ENCODE measurements around the gene PNPLA5. TPM values are rescaled to one million over a fixed set of nuclear protein-coding genes. Genes with fewer than 3 reads are reported as not detected.

The PNPLA5 gene
- total RNA-seq, 1 experiment from 2014 or later: not detected

- DNase-seq: no peak
- no peak overlapping the region for H3K9ac ChIP-seq (ENCODE audit: low read length)
- no peaks in the 10 kb centered on the region for H4K20me1 ChIP-seq (ENCODE audit: low read length)
- H3K4me1 ChIP-seq (ENCODE audit: insufficient read depth, low read length): no peaks in the 10 kb centered on the region
- H3K4me2 ChIP-seq (ENCODE audit: low read length): no peak overlapping the region
- no peaks in the 10 kb centered on the region for H3K27me3 ChIP-seq (ENCODE audit: low read length)
- no peak for TF ChIP-seq EZH2phosphoT487 (IDR thresholded peaks at IDR 0.05; ENCODE audit: borderline replicate concordance, low read length)
- no peak for TF ChIP-seq EZH2 (IDR thresholded peaks at IDR 0.05; ENCODE audit: low read length, unreplicated experiment)
- TF ChIP-seq CTCF (conservative IDR thresholded peaks at IDR 0.05; ENCODE audit: low read depth, low read length): no peak
- no peaks in the 10 kb centered on the region for H3K36me3 ChIP-seq (ENCODE audit: low read depth, low read length)
- H3F3A ChIP-seq (ENCODE audit: low read length, unreplicated experiment): no peaks in the 10 kb centered on the region
- ATAC-seq: no peak
- H3K9me3 ChIP-seq (ENCODE audit: low read length): no peaks in the 10 kb centered on the region
- no peaks in the 10 kb centered on the region for H3K79me2 ChIP-seq (ENCODE audit: low read length)
- ChIA-PET CTCF (no interaction called here), POLR2A (ENCODE audit: unreplicated experiment) (no interaction called here)
- no peak overlapping the region for H3K4me3 ChIP-seq (ENCODE audit: low read length)
- H3K9me2 ChIP-seq (replicated peaks; ENCODE audit: low read length): no peaks in the 10 kb centered on the region
- BruUV-seq (replicated peaks): no TSS peak
- H2AFZ ChIP-seq (ENCODE audit: low read length): no peak overlapping the region
- intact Hi-C loops (cut with micrococcal nuclease): no loop called here
- H3K27ac ChIP-seq (ENCODE audit: low read length): no peak overlapping the region
Observed at GRCh38 chr22:43931771-43932170, 40.0 kb upstream of the PNPLA5 start.

GRCh38 chr22:43928908-43929307 is 37.1 kb upstream of the PNPLA5 start:
- Histone ChIP-seq H3K9me2 (replicated peaks; ENCODE audit: low read length) (no peaks in the 10 kb centered on the region), H4K20me1 (ENCODE audit: low read length) (no peaks in the 10 kb centered on the region), H3K27ac (ENCODE audit: low read length) (no peak overlapping the region), H3K79me2 (ENCODE audit: low read length) (no peaks in the 10 kb centered on the region), H3K27me3 (ENCODE audit: low read length) (no peaks in the 10 kb centered on the region), H3K4me2 (ENCODE audit: low read length) (no peak overlapping the region), H3K9me3 (ENCODE audit: low read length) (no peaks in the 10 kb centered on the region), H3K4me3 (ENCODE audit: low read length) (no peak overlapping the region), H3F3A (ENCODE audit: low read length, unreplicated experiment) (no peaks in the 10 kb centered on the region), H3K36me3 (ENCODE audit: low read depth, low read length) (no peaks in the 10 kb centered on the region), H2AFZ (ENCODE audit: low read length) (no peak overlapping the region), H3K4me1 (ENCODE audit: insufficient read depth, low read length) (no peaks in the 10 kb centered on the region), H3K9ac (ENCODE audit: low read length) (no peak overlapping the region)
- POLR2A ChIA-PET (ENCODE audit: unreplicated experiment): no interaction called here
- DNase-seq (no peak), ATAC-seq (no peak)
- intact Hi-C loops (cut with micrococcal nuclease): no loop called here
- no TSS peak for BruUV-seq (replicated peaks)
- CTCF ChIA-PET: no interaction called here
- no peak for TF ChIP-seq EZH2phosphoT487 (IDR thresholded peaks at IDR 0.05; ENCODE audit: borderline replicate concordance, low read length)
- TF ChIP-seq EZH2 (IDR thresholded peaks at IDR 0.05; ENCODE audit: low read length, unreplicated experiment): no peak
- no peak for TF ChIP-seq CTCF (conservative IDR thresholded peaks at IDR 0.05; ENCODE audit: low read depth, low read length)

- intact Hi-C loops (cut with micrococcal nuclease): no loop called here
- Histone ChIP-seq H3K27me3 (ENCODE audit: low read length) (no peaks in the 10 kb centered on the region), H3K9me3 (ENCODE audit: low read length) (no peaks in the 10 kb centered on the region), H3F3A (ENCODE audit: low read length, unreplicated experiment) (no peaks in the 10 kb centered on the region), H4K20me1 (ENCODE audit: low read length) (no peaks in the 10 kb centered on the region), H3K4me3 (ENCODE audit: low read length) (no peak overlapping the region), H3K79me2 (ENCODE audit: low read length) (no peaks in the 10 kb centered on the region), H3K9me2 (replicated peaks; ENCODE audit: low read length) (no peaks in the 10 kb centered on the region), H3K27ac (ENCODE audit: low read length) (no peak overlapping the region), H3K4me2 (ENCODE audit: low read length) (no peak overlapping the region), H3K4me1 (ENCODE audit: insufficient read depth, low read length) (no peaks in the 10 kb centered on the region), H3K9ac (ENCODE audit: low read length) (no peak overlapping the region), H2AFZ (ENCODE audit: low read length) (no peak overlapping the region), H3K36me3 (ENCODE audit: low read depth, low read length) (no peaks in the 10 kb centered on the region)
- DNase-seq (no peak), ATAC-seq (no peak)
- ChIA-PET POLR2A (ENCODE audit: unreplicated experiment) (no interaction called here), CTCF (no interaction called here)
- TF ChIP-seq CTCF (conservative IDR thresholded peaks at IDR 0.05; ENCODE audit: low read depth, low read length): no peak
- no peak for TF ChIP-seq EZH2phosphoT487 (IDR thresholded peaks at IDR 0.05; ENCODE audit: borderline replicate concordance, low read length)
- no peak for TF ChIP-seq EZH2 (IDR thresholded peaks at IDR 0.05; ENCODE audit: low read length, unreplicated experiment)
- no TSS peak for BruUV-seq (replicated peaks)
Observed at GRCh38 chr22:43928468-43928867, 36.7 kb upstream of the PNPLA5 start.
